GM18499 (cell line): ENCODE measurements around the gene SZT2.

ENCODE experiments used
- ATAC-seq: cut with Tn5 transposase; IDR thresholded peaks from one replicate; pipeline ENCODE4 v1.9.1; 2021; ENCODE audit warnings: moderate number of reproducible peaks; ENCODE audit not compliant: insufficient read depth, unreplicated experiment

The SZT2 gene

GRCh38 chr1:43421976-43422750, 32.5 kb downstream of the SZT2 start:
- ATAC-seq = no peak

GRCh38 chr1:43422995-43423671, 33.4 kb downstream of the SZT2 start:
- ATAC-seq = no peak

- ATAC-seq = no peak
These were observed 34.2 kb downstream of the SZT2 start for GRCh38 chr1:43423672-43424550.

- ATAC-seq = no peak
These were observed 35.3 kb downstream of the SZT2 start for GRCh38 chr1:43425045-43425444.

GRCh38 chr1:43426221-43426620, 36.5 kb downstream of the SZT2 start:
- ATAC-seq = no peak

GRCh38 chr1:43427524-43427923, 37.8 kb downstream of the SZT2 start:
- ATAC-seq = no peak

- ATAC-seq = no peak
These were observed 38.2 kb downstream of the SZT2 start for GRCh38 chr1:43427941-43428340.

- no peak for ATAC-seq
These were observed 41.1 kb downstream of the SZT2 start for GRCh38 chr1:43430831-43431230.

- no peak for ATAC-seq
These were observed 42.0 kb downstream of the SZT2 start for GRCh38 chr1:43431676-43432075.

GRCh38 chr1:43432171-43432860, 42.6 kb downstream of the SZT2 start:
- no peak for ATAC-seq

- no peak for ATAC-seq
These were observed 43.2 kb downstream of the SZT2 start for GRCh38 chr1:43432907-43433306.

GRCh38 chr1:43434256-43434655, 44.6 kb downstream of the SZT2 start:
- no peak for ATAC-seq

- ATAC-seq = no peak
These were observed 45.7 kb downstream of the SZT2 start for GRCh38 chr1:43435146-43436145.

- ATAC-seq = no peak
These were observed 46.7 kb downstream of the SZT2 start for GRCh38 chr1:43436371-43436770.

- ATAC-seq = no peak
These were observed 47.6 kb downstream of the SZT2 start for GRCh38 chr1:43437031-43437973.

- no peak for ATAC-seq
These were observed 48.3 kb downstream of the SZT2 start for GRCh38 chr1:43438006-43438405.

GRCh38 chr1:43438576-43438952, 48.9 kb downstream of the SZT2 start:
- no peak for ATAC-seq

- ATAC-seq = no peak
These were observed 49.4 kb downstream of the SZT2 start for GRCh38 chr1:43438953-43439581.
